COLO829 (cell line): ENCODE measurements around the gene CDK5.
"Not testable (repeated sequence)": the region's sequence is repeated elsewhere in the genome, so short reads cannot be mapped to it uniquely, and the experiment has no call there.

Source experiments
- DNase-seq: peaks from one replicate; pipeline ENCODE4 v3.0.0; 2012; ENCODE audit warnings: low spot score

The CDK5 gene

GRCh38 chr7:151033864-151034249, 23.8 kb downstream of the CDK5 start:
- DNase-seq = no peak

DNA sequence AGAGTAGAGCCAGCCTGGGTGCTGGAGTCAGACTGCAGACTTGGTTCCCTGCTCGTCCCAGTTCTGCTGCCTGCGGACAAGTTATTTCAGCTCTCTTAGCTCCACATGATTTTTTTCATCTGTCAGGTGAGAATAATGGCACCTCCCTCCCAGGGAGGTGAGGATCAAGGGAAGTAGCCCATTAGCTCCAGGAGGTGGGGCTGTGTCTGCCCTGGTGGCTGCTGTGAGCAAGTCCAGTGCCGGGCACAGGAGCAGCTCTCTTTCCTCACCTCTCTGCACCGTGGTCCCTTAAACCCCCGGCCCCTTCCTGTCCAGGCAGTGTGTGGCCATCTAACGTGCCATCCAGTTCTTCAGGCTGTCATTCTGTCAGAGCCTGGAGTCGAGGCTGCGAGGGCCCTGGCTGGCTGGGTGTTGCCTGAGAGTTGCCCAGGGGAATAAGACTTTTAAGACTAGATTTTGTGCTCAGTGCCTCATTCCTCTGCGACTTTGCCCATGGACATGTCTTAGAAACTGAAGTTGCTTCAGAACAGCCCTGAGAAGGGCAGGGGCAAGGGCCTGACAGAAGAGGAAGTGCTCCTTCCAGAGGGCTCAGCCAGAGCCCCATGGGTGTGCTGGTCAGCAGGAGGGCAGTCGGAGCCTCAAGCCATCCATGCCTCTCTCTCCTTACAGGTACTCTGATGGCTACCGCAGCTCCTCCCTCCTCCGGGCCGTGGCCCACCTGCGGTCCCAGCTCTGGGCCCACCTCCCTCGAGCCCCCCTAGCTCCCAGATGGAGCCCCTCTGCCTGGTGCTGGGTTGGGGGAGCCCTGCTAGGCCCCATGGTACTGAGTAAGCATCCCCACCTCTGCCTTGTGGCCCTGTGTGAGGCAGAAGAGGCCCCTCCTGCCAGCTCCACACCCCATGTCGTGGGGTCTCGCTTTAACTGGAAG, 24.5 kb downstream of the CDK5 start:
- DNase-seq = no peak

GRCh38 chr7:151031011-151031410, 26.7 kb downstream of the CDK5 start:
- DNase-seq = no peak

- no peak for DNase-seq
Observed at GRCh38 chr7:151028948-151029501, 28.7 kb downstream of the CDK5 start.

DNA sequence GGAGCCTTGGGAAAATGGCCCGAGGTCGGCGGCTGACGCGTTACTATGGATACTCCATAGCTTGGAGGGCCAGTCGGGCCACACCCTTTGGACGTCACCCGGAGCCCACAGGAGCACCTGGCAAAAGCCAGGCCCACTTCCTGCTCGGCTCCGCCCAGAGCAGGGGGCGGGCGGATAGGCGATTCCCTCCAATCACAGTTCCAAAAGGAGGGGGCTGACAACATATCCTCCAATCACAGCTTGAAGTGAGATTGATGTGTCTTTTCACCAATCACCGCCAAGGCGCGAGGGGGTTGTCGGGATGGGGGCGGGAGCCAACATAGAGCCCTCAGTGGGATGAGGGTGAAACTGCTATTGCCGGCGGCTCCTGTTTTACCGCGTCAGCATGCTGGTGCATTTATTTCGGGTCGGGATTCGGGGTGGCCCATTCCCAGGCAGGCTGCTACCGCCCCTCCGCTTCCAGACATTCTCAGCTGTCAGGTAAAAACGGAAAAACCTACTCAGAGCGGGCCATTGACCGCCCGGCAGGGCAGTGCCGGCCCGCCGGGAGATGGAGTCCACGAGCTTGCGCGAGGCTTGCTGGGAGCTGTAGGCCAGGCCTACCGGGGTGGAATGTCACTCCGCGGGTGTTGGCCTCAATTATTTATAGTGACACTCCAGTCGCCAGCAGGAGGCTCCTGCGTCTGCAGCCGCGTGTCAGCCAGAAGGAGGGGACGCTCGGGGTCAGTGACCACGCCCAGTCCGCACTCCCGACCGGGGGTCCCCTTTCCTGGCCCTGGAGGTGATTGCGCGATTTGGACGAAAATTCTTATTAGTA, 29.4 kb downstream of the CDK5 start, which contains the start of gene ABCB8:
Gene ABCB8 (plus strand): TSS at position 320 of the 817 bp plus-strand sequence. CDS start 66 bp downstream, at position 386.
- peak; percentile 100 for DNase-seq

DNA sequence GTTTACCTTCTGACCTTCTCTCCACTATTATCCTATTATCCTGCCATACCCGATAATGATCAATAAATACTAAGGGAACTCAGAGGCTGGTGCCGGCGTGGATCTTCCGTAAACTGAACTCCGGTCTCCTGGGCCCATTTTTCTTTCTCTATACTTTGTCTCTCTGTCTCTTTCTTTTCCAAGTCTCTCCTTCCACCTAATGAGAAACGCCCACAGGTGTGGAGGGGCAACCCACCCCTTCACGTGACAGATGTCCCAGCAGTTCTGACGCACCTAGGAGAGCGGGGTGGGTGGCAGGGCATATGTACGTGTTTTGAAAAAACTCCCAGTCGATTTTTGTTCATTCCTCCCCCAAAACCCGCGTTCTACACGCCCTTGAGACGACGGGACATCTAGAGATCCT, 30.0 kb downstream of the CDK5 start:
- DNase-seq = not testable (repeated sequence)

DNA sequence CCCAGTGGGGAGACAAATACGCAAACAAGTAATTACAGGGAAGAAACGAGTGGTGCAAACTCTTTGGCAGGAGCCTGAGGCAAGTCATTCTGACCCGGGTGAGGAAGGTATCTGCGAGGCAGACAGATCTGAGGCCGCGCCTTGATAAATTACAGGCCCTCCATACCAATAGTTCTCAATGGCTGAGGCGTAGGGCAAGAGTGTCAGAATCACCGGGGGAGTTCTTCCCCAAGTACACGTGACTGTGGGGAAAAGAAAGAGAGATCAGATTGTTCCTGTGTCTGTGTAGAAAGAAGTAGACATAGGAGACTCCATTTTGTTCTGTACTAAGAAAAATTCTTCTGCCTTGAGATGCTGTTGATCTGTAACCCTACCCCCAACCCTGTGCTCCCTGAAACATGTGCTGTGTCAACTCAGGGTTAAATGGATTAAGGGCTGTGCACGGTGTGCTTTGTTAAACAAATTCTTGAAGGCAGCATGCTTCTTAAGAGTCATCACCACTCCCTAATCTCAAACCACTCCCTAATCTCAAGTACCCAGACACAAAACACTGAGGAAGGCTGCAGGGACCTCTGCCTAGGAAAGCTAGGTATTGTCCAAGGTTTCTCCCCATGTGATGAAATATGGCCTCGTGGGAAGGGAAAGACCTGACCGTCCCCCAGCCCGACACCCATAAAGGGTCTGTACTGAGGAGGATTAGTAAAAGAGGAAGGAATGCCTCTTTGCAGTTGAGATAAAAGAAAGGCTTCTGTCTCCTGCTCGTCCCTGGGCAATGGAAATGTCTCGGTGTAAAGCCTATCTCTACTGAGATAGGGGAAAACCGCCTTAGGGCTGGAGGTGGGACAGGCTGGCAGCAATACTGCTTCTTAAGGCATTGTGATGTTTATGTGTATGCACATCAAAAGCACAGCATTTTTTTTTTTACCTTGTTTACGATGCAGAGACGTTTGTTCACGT, 30.6 kb downstream of the CDK5 start:
- not testable (repeated sequence) for DNase-seq

- no peak for DNase-seq
Observed at GRCh38 chr7:151025924-151026671, 31.6 kb downstream of the CDK5 start.

DNA sequence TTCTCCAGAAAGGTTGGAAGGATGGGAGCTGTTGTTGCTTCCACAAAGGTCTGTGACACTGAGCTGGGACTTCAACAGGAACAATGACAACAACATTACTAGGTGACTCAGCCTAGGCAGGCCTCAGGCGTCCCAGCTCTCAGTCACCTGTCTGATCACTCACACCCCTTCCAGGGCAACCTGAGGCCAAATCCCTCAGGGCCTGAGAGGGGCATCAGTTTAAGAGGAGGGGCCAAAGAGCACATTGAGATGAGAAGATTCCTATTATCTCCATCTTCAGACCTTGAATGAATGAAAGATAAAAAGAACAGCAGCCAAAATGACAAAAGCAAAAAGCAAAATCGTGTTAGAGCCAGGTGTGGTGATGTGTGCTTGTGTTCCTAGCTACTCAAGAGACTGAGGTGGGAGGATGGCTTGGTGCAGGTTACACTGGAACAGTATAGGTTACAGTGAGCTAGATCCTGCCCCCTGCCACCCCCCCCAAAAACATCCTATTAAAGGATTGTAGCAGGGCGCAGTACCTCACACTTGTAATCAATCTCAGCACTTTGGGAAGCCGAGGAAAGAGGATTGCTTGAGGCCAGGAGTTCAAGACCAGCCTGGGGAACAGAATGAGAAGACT, 33.2 kb downstream of the CDK5 start, which contains the start of gene ATG9B:
Gene ATG9B (minus strand): TSS at position 60 of the 622 bp plus-strand sequence. CDS start 71 bp downstream, outside the sequence.
- no peak for DNase-seq

- no peak for DNase-seq
Observed at GRCh38 chr7:151023232-151023631, 34.5 kb downstream of the CDK5 start.

DNA sequence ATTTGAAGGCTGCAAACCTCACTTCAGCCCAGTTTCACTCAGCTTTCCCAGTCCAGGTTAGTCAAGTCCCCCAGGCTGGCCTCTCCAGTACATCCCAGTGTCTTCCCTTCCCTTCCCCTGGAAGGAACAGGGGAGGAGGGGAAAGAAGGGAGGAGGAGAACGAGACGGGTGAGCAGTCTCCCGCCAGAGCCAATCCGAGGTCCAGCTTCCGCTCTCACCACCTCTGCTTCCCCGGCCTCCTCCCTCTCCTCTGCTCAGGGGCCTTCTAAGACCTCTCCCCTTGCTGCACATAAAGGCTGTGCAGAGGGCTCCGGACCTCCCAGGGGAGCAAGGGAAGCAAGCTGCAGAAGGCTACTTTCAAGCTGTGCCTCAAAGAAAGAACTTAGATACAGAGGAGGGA, 37.5 kb downstream of the CDK5 start:
- no peak for DNase-seq

DNA sequence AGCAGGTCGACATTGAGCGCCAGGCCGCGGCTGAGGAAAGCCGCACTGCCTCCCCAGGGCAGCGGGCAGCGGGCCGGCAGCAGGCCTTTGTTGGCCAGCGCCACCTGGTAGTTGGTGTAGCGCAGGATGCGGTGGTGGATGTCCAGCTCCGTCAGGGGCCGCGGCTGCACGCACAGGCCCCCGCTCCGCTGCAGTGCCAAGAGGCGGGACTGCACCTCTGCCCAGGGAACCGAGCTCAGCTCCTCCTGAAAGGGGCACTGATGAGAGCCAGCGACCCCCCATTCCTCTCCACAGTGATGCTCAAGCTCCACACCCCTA, 38.6 kb downstream of the CDK5 start:
- DNase-seq = no peak

DNA sequence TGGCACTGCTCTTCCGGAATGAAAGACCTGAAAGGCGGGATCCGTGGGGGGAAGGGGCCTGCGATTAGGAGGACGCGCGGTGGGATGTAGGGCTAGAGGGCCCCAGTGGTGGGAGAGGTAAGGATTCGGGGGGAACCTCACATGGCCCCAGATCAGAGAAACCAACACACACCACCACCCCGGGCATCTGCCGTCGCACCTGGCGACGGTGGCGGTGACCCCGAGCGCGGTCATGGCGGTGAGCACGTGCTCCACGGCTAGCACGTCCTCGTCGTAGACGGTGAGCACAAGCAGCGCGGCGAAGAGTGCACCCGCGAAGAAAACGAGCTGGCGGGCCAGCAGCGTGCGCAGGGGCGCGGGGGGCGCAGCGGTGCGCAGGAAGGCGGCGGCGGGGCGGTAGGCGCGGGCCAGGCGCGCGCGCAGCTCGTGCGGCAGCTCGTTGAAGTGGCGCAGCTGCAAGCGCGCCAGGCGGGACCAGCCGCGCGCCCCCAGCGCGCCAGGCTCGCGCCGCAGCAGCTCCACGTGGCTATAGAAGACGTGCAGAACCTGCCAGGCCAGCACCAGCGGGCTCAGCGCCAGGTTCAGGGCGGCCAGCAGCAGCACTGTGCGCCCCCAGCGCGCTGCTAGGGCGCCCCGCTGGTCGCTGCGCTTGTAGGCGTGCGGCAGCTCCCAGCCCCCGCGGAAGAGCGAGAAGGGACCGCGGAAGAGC, 39.1 kb downstream of the CDK5 start:
- no peak for DNase-seq

GRCh38 chr7:151017953-151018420, 39.7 kb downstream of the CDK5 start:
- DNase-seq = peak; percentile 48

DNA sequence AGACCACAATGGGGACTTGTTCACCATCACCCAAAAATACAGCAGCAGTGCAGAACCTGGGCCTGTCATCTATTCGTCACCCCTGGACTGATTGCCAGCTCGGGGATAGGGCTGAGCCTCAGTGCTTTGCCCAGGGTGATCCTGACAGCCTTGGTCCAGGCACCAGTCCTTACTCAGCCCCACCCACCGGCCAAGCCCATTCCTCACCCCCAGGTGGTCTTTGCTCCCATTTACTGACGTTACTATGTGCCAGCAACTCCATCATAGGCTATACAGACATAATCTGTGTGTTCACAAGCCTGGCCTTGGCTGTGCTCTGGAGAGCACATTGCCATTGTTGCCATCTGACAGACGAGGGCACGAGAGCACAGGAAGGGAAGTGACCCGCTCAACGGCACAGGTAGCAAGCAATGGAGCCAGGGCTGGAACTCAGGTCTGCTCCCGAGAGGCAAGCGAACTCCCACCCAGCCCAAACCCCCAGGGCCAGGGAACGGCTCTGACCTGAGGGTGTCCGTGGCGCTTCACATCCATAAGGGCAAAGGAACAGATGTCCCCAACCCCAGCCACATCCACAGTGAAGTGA, 40.2 kb downstream of the CDK5 start:
- no peak for DNase-seq

- DNase-seq = no peak
Observed at GRCh38 chr7:151016942-151017341, 40.8 kb downstream of the CDK5 start.

- DNase-seq = no peak
Observed at GRCh38 chr7:151016505-151016904, 41.2 kb downstream of the CDK5 start.

DNA sequence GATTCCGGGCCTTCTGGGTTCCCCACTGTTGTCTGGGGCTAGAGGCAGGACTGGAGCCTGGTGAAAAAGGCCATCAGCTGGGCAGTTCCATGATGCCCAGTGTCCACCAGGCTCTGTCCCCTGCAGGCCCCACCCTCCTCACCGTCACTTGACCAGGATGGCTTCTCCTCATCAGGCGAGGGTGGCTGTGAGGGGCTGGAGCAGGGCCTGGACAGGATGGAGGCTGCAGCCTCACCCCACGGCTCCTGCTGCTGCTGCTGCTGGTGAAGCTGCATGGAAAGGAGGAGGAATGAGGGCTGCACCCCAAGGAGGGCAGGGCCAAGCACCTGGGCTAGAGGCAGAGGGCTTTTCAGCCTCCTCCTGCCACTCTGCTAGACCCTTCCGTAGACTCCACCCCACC, 41.7 kb downstream of the CDK5 start:
- no peak for DNase-seq

DNA sequence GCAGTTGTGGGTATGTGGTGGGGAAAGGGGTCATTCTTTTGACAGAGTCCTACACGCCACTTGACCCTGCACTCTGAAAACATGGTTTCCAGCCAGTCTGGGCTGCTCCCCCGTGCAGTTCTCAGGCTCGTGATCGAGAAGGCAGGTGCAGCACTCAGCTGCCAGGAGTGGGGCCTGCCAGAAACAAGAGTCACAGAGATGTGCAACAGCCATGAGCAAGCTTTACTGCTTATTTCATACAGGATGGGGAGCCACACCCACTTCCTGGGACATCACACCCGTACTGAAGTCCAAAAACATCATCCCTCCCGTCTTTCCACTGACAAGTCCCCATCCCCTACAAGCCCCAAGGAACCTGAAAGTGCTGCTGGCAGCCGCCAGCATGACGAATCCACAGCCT, 42.7 kb downstream of the CDK5 start:
- no peak for DNase-seq
